Thyroid gland (tissue), 4 donors: ENCODE results near the gene CPXM2.

Experiments
- POLR2A ChIP-seq, 2 donors: fragments of 450-650 bp; IDR thresholded peaks; one replicate each; pipeline ENCODE4 v1.6.1; 2017; ENCODE audit warnings: antibody characterized with exemption in 2 of 2, mild to moderate bottlenecking in 2 of 2, moderate library complexity in 1 of 2
- TF ChIP-seq, protein P1 (sequence below), 6 experiments: fragments of 200-600 bp in 3 of 6; fragments of 450-650 bp in 3 of 6; sonication (generic) in 3 of 6; IDR thresholded peaks; one replicate each; pipeline ENCODE4 v1.5.1; 2016 to 2019; ENCODE audit warnings: antibody characterized with exemption in 6 of 6, mild to moderate bottlenecking in 2 of 6, inconsistent platforms in 1 of 6, moderate library complexity in 1 of 6

DNA sequence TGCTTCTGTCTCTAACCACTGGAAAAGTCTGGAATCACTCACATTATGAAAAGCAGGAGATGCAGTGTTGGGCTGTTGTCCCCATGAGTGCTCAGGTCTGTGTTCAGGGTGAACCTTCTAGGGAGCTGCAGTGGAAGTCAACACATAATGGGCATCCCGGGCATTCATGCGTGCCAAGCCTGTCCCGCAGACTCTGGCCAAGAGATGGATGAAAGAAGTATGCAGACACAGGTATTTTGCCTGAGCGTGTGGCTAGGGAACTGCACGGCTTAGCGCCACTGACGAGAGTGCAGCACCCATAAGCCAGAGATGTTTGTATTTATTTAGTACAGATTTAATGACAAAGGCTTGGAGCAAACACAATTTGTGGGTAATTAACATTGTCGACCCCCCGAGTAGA is 140.7 kb downstream of the CPXM2 start:
- no peak for TF ChIP-seq POLR2A (IDR thresholded peaks at IDR 0.05)
- TF ChIP-seq, protein P1, sequence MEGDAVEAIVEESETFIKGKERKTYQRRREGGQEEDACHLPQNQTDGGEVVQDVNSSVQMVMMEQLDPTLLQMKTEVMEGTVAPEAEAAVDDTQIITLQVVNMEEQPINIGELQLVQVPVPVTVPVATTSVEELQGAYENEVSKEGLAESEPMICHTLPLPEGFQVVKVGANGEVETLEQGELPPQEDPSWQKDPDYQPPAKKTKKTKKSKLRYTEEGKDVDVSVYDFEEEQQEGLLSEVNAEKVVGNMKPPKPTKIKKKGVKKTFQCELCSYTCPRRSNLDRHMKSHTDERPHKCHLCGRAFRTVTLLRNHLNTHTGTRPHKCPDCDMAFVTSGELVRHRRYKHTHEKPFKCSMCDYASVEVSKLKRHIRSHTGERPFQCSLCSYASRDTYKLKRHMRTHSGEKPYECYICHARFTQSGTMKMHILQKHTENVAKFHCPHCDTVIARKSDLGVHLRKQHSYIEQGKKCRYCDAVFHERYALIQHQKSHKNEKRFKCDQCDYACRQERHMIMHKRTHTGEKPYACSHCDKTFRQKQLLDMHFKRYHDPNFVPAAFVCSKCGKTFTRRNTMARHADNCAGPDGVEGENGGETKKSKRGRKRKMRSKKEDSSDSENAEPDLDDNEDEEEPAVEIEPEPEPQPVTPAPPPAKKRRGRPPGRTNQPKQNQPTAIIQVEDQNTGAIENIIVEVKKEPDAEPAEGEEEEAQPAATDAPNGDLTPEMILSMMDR (IDR thresholded peaks at IDR 0.05): no peak
